GM19468 (cell line): Measurements from ENCODE around the gene ATP13A1.
"Not testable (repeated sequence)": the region's sequence is repeated elsewhere in the genome, so short reads cannot be mapped to it uniquely, and the experiment has no call there.

ENCODE experiments used
- ATAC-seq: cut with Tn5 transposase; IDR thresholded peaks from one replicate; pipeline ENCODE4 v1.9.1; 2021; ENCODE audit warnings: mild to moderate bottlenecking, moderate library complexity, moderate number of reproducible peaks; ENCODE audit not compliant: unreplicated experiment; ENCODE audit errors: extremely low read depth

Gene ATP13A1

DNA sequence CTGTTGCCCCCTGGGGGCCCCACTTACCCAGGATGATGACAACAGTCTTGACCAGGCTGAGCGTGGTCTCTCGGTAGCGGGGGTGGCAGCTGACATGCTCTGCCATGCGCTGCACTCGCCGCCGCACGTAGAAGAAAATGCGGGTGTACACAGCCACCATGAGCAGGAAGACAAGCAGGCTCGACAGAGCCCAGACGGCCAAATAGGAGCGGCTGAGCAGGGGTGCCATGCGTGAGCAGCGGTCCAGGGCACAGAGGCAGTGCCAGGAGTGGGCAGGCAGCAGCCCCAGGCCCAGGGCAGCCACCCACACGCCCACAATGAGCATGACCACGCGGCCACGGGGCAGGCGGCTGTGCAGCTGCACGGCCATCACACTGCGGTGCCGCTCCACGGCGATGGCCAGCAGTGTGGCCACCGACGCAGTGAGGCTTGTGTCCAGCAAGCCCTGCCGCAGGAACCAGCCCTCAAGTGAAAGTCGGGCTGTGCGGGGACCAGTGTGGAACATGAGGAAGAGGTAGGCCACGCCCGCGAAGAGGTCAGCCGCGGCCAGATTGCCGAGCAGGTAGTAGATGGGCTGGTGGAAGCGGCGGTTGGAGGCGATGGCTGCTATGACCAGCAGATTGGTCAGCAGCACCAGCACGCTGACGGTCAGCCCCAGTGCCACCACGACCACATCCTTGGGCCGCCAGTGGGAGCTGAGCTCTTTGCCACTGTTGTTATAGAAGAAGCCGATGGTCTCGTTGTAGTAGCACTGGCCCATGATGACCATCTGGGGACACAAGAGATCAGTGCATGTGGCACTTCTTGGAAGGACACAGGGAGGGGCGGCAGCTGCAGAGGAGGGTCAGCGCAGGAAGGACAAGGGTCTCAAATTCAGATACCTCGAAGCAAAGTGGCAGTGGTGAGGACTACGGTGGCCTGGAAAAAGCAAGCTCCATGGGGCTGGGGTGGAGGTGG, 36.7 kb downstream of the ATP13A1 start:
- no peak for ATAC-seq

DNA sequence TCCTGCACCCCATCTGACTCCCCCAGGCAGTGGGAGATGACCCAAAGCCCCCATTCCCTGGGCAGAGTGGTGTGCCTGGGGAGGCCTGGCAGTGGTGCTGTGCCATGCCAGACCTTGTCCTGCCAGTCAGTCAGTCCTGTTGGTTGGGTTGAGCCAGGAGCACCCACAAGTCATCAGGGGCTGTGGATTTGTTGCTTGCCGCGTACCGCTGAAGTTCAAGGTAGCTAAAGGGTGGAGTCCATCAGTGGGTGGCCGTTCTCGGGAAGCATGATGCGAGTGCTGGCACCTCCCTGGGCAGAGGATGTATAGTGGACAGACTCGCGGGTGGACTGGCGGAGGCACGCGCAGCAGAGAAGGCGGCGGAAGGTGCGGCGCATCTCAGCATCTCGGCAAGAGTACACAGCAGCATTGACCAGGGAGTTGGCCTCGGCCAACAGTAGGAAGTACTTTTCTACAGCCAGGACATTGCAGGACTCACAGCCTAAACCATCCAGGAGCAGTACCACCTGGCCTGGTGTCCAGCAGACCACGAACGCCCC, 39.4 kb downstream of the ATP13A1 start:
- no peak for ATAC-seq

DNA sequence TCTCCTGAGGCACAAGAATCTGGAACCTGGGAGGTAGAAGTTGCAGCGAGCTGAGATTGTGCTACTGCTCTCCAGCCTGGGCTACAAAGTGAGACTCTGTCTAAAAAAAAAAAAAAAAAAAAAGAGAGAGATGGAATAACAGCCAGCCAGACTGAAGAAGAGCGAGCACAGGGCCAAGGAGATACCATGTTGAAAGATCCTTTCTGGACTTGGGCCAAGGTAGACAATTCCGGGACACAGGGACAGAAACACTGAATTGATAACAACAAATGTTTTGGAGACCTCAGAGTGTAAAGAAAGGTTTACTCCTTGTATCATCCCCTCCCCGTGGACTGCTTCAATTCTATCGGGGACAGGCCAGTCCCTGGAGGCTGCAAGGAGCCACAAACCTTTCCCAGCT, 40.1 kb downstream of the ATP13A1 start:
- ATAC-seq = no peak

DNA sequence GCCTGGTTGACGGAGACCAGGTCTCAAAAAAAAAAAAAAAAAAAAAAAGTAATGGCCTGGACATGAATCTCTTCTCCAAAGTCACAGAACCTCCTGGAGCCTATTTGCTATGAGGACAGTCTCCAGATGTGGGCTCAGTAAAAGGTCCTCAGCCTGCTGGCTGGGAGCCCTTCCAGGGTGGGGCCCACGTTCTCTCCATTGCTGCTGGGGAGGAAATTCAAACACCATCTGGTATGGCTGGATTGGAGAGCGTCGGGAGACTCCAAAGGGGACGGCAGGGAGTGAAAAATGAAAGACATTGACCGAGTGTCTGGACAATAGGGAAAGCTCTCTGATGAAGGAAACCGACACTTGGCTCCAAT, 43.6 kb downstream of the ATP13A1 start:
- no peak for ATAC-seq

DNA sequence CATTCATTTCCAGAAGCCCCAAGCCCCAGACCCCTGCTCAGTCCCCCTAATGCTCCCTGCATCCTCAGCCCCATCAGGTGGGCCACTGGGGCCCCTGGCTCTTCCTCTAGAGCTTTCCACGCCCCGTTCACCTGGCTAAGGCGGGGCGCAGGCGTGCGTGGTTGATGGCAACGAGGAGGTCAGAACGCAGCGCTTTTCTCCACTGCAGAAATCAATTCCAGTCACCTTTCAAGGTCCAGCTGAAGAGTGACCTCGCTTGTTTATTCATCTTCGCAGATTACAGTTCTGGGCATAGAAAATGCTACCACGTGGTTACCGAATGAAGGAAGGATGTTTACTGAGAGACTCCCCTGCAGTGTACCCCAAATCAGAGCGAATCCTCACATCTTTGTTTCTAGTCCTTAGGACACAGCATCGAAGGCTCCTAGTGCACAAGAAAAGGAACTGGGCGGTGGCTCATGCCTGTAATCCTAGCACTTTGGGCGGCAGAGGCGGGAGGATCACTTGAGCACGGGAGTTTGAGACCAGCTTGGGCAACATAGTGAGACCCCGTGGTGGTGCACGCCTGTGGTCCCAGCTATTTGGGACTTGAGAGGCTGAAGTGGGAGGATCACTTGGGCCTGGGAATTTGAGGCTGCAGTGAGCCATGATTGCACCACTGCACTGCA, 44.2 kb downstream of the ATP13A1 start:
- ATAC-seq = no peak

DNA sequence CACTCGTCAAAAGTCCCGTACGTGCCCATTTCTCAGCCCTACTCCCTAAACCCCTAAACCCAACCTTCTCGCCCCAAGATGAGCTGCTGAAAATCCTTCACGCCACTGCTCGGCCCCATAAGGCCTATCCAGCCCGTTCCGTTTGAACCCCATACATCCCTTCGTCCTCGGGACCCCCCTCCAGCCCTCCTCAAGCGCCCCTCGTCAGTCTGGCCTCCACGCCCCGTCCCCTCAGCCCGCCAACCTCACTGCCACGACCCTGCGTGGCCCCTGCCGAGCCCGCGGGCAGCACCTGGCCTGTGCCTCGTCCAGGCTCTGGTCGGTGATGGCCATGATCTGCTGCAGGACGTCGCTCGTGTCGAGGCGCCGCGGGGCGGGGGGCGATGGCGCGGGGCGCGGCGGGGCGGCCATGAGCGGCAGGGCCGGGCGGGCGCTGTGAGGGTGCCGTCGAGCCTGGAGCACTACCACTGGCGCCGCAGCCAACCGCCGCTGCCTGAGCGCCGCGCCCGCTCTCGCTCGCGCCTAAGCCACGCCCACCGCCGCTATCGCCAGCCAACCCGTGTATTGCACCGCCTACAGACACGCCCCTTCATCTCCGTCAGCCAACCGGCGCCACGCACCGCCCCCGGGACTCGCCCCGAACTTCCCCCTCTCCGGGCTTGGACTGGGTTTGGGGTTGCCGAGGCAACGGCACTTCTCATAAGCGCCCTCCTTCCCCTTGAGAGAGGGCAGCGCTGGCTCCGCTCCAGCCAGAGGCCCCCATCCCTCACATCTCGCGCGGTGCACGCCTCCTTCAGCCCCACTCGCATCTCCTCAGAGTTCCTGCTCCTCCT, 45.0 kb downstream of the ATP13A1 start, which contains the start of gene PBX4:
PBX4 (minus strand) TSS at position 469 of the 833 bp plus-strand sequence; CDS start at position 411, 58 bp downstream.
- peak; percentile 97 for ATAC-seq

DNA sequence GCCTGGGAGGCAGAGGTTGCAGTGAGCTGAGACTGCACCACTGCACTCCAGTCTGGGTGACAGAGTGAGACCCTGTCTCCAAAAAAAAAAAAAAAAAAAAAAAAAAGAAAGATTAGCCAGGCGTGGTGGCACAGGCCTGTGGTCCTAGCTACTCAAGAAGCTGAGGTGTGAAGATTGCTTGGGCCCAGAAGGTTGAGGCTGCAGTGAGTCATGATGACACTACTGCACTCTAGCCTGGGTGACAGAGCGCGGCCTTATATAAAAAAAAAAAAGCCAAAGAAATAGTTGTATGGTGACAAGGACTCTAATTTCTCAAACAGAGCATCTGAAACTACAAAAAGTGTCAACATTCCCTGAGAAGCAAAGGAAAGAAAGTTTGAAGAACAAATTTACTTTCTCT, 48.4 kb downstream of the ATP13A1 start:
- ATAC-seq = no peak

DNA sequence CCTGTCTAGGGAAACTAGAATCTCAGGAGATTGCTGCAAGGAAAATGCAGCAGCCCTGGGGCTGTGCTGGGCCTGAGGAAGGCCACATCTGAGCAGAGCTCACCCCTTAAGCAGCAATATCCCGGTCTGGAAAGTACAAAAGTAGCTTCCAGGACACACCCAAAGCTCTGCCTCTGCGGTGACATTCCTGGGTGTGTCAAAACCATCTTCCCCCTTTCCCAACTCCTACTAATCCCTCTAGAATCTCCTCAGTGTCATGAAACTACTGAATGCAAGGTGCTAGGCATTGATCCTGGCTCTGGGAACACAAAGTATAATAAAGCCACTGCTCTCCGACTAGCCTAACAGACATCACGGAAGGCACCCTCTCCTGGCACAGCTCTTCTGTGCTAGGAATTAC, 50.0 kb downstream of the ATP13A1 start:
- ATAC-seq = no peak

DNA sequence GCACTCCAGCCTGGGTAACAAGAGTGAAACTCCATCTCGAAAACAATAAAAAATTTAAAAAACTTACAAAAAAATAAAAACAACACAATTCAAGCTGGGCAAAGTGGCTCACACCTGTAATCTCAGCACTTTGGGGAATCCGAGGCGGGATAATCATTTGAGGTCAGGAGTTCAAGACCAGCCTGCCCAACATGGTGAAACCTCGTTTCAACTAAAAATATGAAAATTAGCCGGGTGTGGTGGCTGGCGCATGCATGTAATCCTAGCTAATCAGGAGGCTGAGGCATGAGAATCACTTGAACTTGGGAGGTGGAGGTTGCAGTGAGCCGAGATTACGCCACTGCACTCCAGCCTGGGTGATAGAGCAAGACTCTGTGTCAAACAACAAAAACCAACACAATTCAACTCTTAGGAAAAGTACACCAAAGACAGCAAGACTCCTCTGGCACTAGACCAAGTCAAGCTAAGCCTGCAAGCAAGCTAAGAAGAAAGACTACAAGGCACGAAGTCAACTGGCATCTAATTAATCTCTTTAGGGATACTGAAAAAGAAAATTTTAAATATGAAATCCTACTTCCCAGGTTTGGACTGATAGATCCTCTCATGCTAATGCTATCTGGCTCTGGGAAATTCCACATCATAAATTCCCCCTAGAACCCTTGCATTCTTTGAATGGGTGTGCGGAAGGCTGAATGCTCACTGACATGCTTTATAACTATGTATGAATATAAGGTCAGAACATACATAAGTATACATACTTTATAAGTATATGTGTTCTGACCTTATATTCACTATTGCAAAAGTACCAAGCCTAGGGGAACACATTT, 52.9 kb downstream of the ATP13A1 start:
- no peak for ATAC-seq

DNA sequence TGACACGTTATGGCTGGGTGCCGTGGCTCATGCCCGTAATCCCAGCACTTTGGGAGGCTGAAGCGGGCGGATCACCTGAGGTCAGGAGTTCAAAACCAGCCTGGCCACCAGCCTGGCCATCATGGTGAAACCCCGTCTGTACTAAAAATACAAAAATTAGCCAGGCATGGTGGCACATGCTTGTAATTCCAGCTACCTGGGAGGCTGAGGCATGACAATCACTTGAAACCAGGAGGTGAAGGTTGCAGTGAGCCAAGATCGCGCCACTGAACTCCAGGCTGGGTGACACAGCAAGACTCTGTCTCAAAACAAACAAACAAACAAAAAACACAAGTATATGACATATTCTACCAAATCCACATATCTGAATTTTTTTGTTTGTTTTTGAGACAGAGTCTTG, 56.8 kb downstream of the ATP13A1 start:
- not testable (repeated sequence) for ATAC-seq

DNA sequence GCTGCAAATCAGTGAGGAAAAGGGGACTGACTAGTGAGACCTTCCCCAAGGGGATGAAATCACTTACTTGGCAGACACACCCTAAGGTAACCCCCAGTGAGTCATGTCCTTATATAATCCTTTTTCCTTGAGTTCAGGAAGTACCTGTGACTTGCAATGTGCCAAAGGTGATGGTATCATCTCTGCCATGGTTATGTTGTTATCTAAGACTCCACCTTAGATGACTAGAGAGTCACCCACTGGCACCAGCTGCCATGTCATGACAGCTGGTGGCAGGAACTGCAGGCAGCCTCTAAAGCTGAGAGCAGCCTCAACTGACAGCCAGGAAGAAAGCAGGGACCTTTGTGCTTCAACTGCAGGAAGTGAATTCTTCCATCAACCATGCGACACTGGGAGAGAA, 57.5 kb downstream of the ATP13A1 start:
- ATAC-seq = no peak

DNA sequence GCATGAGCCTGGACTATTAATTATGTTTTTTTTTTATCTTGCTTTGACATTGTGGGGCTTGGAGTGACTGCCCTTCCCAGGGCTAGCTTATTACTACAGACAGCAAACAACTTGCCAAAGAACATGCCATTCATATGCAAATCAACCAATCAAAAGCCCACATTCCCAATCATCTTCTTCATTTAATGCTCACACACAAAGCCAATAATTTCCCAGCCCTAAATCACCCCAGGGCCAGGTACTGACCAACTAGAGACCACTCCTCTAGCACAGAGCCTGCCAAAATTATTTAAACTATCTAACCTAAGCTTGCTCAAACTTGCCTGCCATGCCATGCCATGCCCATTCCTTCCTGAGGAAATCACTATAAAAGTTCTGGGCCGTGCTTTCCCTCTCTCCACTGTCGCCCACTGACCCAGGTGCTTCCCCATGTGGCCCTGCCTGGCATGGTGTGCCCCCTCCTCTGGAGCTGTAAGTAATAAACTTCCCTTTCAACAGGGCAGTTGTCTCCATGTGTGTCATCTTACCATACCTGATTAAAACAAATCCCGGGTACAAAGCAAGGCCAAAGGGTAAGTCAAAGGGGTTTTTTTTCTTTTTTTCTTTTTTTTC, 60.7 kb downstream of the ATP13A1 start:
- ATAC-seq = no peak

DNA sequence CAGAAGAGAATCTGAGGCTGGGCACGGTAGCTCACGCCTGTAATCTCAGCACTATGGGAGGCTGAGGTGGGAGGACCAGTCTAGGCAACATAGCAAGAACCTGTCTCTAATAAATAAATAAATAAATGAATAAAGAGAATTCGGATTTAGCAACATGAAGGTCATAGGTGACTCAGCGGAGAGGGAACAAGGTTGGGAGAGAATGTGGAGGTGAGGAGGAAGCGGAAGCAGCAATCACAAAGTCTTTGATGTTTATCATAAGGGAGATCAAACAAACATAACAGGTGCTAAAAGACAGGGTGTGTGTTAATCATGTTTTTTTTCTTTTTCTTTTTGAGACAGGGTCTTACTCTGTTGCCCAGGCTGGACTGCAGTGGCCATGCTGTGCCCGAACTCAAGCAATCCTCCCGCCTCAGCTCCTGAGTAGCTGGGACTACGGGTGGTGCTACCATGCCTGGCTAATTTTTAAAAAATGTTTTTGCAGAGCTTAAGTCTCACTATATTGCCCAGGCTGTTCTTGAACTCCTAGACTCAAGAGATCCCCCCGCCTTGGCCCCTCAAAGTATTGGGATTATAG, 61.3 kb downstream of the ATP13A1 start:
- ATAC-seq = no peak

DNA sequence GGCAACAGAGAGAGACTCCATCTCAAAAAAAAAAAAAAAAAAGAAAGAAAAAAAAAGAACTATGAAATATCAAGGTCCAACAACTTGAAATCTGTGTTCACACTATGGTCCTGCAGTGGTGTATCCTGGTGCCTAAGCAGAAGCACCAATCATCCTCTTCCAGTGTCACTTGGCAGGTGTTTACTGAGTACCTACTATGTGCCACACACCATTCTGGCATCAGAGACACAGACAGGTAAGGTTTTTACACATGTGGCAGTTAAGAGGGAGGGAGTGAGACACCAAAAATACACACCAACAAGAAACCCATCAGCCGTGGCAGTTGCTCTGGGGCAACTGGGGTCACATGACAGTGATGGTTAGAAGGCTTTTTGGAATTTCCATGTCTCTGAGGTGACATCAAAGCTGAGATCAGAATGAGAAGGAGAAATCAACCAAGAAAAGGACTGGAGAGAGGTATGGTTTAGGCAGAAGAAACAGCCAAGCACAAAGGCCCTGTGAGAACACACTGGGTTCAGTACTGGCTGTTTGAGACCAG, 62.6 kb downstream of the ATP13A1 start:
- ATAC-seq = no peak

DNA sequence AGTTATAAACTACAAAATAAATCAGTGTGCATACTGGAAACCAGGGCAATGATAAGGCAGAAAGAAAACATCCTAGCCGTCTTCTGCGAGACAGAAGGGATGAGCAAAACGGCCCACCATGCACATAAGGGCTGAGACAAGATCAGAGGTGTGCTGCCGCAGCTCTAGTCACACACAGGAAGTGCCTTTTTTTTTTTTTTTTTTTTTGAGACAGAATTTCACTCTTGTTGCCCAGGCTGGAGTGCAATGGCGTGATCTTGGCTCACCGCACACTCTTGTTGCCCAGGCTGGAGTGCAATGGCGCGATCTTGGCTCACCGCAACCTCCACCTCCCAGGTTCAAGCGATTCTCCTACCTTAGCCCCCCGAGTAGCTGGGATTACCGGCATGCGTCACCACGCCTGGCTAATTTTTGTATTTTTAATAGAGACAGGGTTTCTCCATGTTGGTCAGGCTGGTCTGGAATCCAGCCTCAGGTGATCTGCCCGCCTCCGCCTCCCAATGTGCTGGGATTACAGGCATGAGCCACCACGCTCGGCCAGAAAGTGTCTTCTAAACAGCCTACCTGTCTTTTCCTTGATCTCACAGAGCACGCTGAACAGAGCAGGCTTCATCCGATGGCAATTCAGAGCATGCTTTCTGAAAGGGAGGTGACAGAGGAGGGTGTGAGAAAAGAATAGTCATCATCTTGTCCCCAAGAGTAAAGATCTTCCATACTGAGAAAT, 64.6 kb downstream of the ATP13A1 start:
- ATAC-seq = not testable (repeated sequence)

DNA sequence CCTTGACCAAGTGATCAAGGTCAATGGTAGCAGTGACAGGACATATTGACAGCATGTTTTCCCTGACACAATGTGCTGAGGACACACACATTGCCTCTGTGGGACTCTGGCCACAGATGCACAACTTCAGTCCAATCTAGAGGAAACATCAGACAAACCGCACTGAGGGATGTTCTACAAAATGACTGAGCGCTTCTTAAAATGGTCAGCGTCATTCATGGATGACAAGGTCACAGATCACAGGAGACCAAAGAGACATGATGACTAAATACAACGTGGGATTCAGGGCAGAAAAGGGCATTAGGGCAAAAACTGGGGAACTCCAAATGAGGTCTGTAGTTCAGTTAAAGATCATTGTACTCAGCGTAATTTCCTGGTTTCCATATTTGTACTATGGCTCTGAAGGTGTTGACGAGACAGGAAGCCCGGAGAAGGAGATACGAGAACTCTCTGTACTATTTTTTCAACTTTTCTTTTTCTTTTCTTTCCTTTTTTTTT, 65.6 kb downstream of the ATP13A1 start:
- ATAC-seq = peak; percentile 34
